K562 (cell line): ENCODE measurements around the gene P2RY8. TPM values are rescaled to one million over a fixed set of nuclear protein-coding genes. Genes with fewer than 3 reads are reported as not detected.

Experiments
- CGGBP1 ChIP-seq: fragments of 250-450 bp; sonication (Bioruptor Pico); IDR thresholded peaks from 2 replicates; pipeline ENCODE4 v1.9.0; 2021; ENCODE audit warnings: mild to moderate bottlenecking
- DACH1 ChIP-seq: fragments of 450-650 bp; IDR thresholded peaks from 2 replicates; pipeline ENCODE4 v1.6.1; 2018; ENCODE audit not compliant: partially characterized antibody
- DNMT1 ChIP-seq: fragments of 450-650 bp; IDR thresholded peaks from 2 replicates; pipeline ENCODE4 v1.6.1; 2016; ENCODE audit warnings: antibody characterized with exemption, mild to moderate bottlenecking
- HMGN3 ChIP-seq: IDR thresholded peaks from 2 replicates; pipeline ENCODE4 v1.6.1; 2011; ENCODE audit warnings: borderline replicate concordance, low read depth, mild to moderate bottlenecking, mixed read lengths, low read length; ENCODE audit not compliant: insufficient read length; ENCODE audit errors: extremely low read depth
- NR0B1 ChIP-seq: fragments of 450-650 bp; IDR thresholded peaks from one replicate; pipeline ENCODE4 v1.6.1; 2018; ENCODE audit warnings: mild to moderate bottlenecking, moderate library complexity; ENCODE audit not compliant: partially characterized antibody
- RERE ChIP-seq: sonication (generic); formaldehyde crosslinking; IDR thresholded peaks from 2 replicates; pipeline ENCODE4 v1.8.0; 2023; ENCODE audit warnings: missing genetic modification reagents, mild to moderate bottlenecking, borderline replicate concordance
- SIN3B ChIP-seq: fragments of 450-650 bp; IDR thresholded peaks from 2 replicates; pipeline ENCODE4 v1.6.1; 2017; ENCODE audit warnings: low read depth, mild to moderate bottlenecking, moderate library complexity
- SIRT6 ChIP-seq: IDR thresholded peaks from one replicate; pipeline ENCODE4 v1.6.1; 2012; ENCODE audit warnings: low read depth, mild to moderate bottlenecking, control low read depth, inconsistent platforms, low read length, moderate library complexity
- THAP12 ChIP-seq: fragments of 250-450 bp; sonication (Bioruptor Pico); IDR thresholded peaks from 2 replicates; pipeline ENCODE4 v1.9.0; 2021; ENCODE audit warnings: mild to moderate bottlenecking, inconsistent platforms
- ZNF224 ChIP-seq: sonication (generic); formaldehyde crosslinking; IDR thresholded peaks from 2 replicates; pipeline ENCODE4 v1.8.0; 2022; ENCODE audit warnings: mild to moderate bottlenecking, missing genetic modification reagents
- ZNF764 ChIP-seq: fragments of 250-450 bp; sonication (Bioruptor Pico); IDR thresholded peaks from 2 replicates; pipeline ENCODE4 v1.4.0; 2020; ENCODE audit warnings: low read depth, mild to moderate bottlenecking, moderate library complexity
- polyA plus RNA-seq, 8 experiments: library from polyadenylated mRNA; depleted of rRNA in 4 of 8; stranded (reverse) in 5 of 8; unstranded in 3 of 8; fragments of >200 nt; fragmentation: Nextera tagmentation in 2 of 8; fragmentation: Illumina TruSeq in 1 of 8; extraction: Ambion mirVana in 2 of 8; extraction: Trizol in 1 of 8; gene quantifications; 2 replicates each; pipeline versions ENCODE4 v1.2.1 to v1.2.3, GENCODE V29; 2011 to 2014; ENCODE audit warnings: inconsistent platforms in 1 of 8, missing spikeins in 1 of 8
- total RNA-seq, 7 experiments: library from RNA; depleted of rRNA in 6 of 7; stranded (reverse); fragments of >200 nt in 6 of 7; fragmentation: Illumina TruSeq in 2 of 7; extraction: Trizol in 2 of 7; gene quantifications; 2 replicates each; pipeline versions ENCODE4 v1.2.1 to v1.2.3, GENCODE V29; 2011 to 2021; ENCODE audit warnings: low replicate concordance in 1 of 7

The P2RY8 gene
- total and polyA plus RNA-seq, 9 of the 15 experiments (the other 6 are each of a cell fraction or from before 2014, with no cell fraction given): 0.04 to 0.69 (median 0.08) TPM; not detected in 3

GRCh38 chrX:1434871-1435240 lies 102.1 kb downstream of the P2RY8 start (continued):
- TF ChIP-seq DACH1: no peak
- no peak for TF ChIP-seq SIN3B
- no peak for TF ChIP-seq ZNF764
- no peak for TF ChIP-seq CGGBP1 (CRISPR knock-in tag)
- TF ChIP-seq ZNF224: no peak
- TF ChIP-seq DNMT1: no peak
- no peak for TF ChIP-seq THAP12 (CRISPR knock-in tag)
- TF ChIP-seq SIRT6: no peak
- TF ChIP-seq HMGN3: no peak
- no peak for TF ChIP-seq RERE
- no peak for TF ChIP-seq NR0B1
